GM23338 (cell line): ENCODE measurements around the gene UFSP1. TPM values are rescaled to one million over a fixed set of nuclear protein-coding genes. Genes with fewer than 3 reads are reported as not detected.
"Not testable (repeated sequence)": the region's sequence is repeated elsewhere in the genome, so short reads cannot be mapped to it uniquely, and the experiment has no call there.

Source experiments
- ATAC-seq: fragments of 200-7000 bp; cut with Tn5 transposase; 3 replicates; pipeline ENCODE4 v1.9.1; 2020
- DNase-seq: peaks from one replicate; pipeline ENCODE4 v3.0.0-alpha.2; 2015; ENCODE audit warnings: low spot score
- H2AFZ ChIP-seq: fragments of 200-600 bp; sonication (generic); 2 replicates; pipeline ENCODE4 v1.8.0; 2016; ENCODE audit warnings: antibody characterized with exemption, mild to moderate bottlenecking, moderate library complexity
- H3F3A ChIP-seq: fragments of 200-600 bp; sonication (generic); replicated peaks from 2 replicates; pipeline ENCODE4 v1.8.0; 2017; ENCODE audit warnings: antibody characterized with exemption, mixed run types, low read depth
- H3K27ac ChIP-seq: fragments of 200-600 bp; sonication (generic); 2 replicates; pipeline ENCODE4 v1.6.1; 2016; ENCODE audit warnings: low read depth
- H3K27me3 ChIP-seq: fragments of 200-600 bp; sonication (generic); 2 replicates; pipeline ENCODE4 v1.8.0; 2016; ENCODE audit warnings: mild to moderate bottlenecking, mixed run types, moderate library complexity; ENCODE audit not compliant: insufficient read depth
- H3K36me3 ChIP-seq: fragments of 200-600 bp; sonication (generic); 2 replicates; pipeline ENCODE4 v1.8.0; 2016; ENCODE audit warnings: mild to moderate bottlenecking; ENCODE audit not compliant: insufficient read depth
- H3K4me1 ChIP-seq: fragments of 200-600 bp; sonication (generic); 2 replicates; pipeline ENCODE4 v1.8.0; 2016; ENCODE audit warnings: mild to moderate bottlenecking, moderate library complexity; ENCODE audit not compliant: insufficient read depth
- H3K4me2 ChIP-seq: fragments of 200-600 bp; sonication (generic); 2 replicates; pipeline ENCODE4 v1.7.1; 2017; ENCODE audit warnings: mixed run types
- H3K4me3 ChIP-seq: fragments of 200-600 bp; sonication (generic); 2 replicates; pipeline ENCODE4 v1.6.1; 2016; ENCODE audit warnings: mixed run types
- H3K79me2 ChIP-seq: fragments of 200-600 bp; sonication (generic); replicated peaks from 2 replicates; pipeline ENCODE4 v1.8.0; 2017; ENCODE audit warnings: mild to moderate bottlenecking; ENCODE audit not compliant: insufficient read depth
- H3K9me2 ChIP-seq: fragments of 200-600 bp; sonication (generic); 2 replicates; pipeline ENCODE4 v1.8.0; 2017; ENCODE audit not compliant: insufficient read depth
- H4K20me1 ChIP-seq: fragments of 200-600 bp; sonication (generic); replicated peaks from 2 replicates; pipeline ENCODE4 v1.8.0; 2017; ENCODE audit warnings: mild to moderate bottlenecking; ENCODE audit not compliant: insufficient read depth
- H3K27ac Mint-ChIP-seq: 2 replicates; pipeline ENCODE4 v1.8.0; 2020; ENCODE audit warnings: inconsistent platforms, mild to moderate bottlenecking, moderate library complexity, mixed read lengths
- H3K27me3 Mint-ChIP-seq: 3 replicates; pipeline ENCODE4 v1.8.0; 2022; ENCODE audit warnings: low read depth, mild to moderate bottlenecking, moderate library complexity, mixed read lengths, inconsistent platforms; ENCODE audit not compliant: insufficient read depth, poor library complexity
- H3K36me3 Mint-ChIP-seq: 3 replicates; pipeline ENCODE4 v1.8.0; 2021; ENCODE audit warnings: low read depth, mild to moderate bottlenecking, inconsistent platforms, moderate library complexity, mixed read lengths
- H3K4me1 Mint-ChIP-seq: 3 replicates; pipeline ENCODE4 v1.8.0; 2020; ENCODE audit warnings: mild to moderate bottlenecking, inconsistent platforms, mixed read lengths
- H3K4me3 Mint-ChIP-seq: 3 replicates; pipeline ENCODE4 v1.8.0; 2021; ENCODE audit warnings: moderate library complexity, mild to moderate bottlenecking, inconsistent platforms, mixed read lengths
- H3K9me3 Mint-ChIP-seq: 3 replicates; pipeline ENCODE4 v1.8.0; 2020; ENCODE audit warnings: moderate library complexity, mild to moderate bottlenecking, inconsistent platforms, mixed read lengths
- CREB1 ChIP-seq: fragments of 250-450 bp; sonication (Bioruptor Pico); IDR thresholded peaks from 2 replicates; pipeline ENCODE4 v1.5.0; 2020; ENCODE audit warnings: low read depth, mild to moderate bottlenecking, moderate library complexity
- ETS1 ChIP-seq: IDR thresholded peaks from 2 replicates; pipeline ENCODE4 v1.6.1; 2016; ENCODE audit warnings: antibody characterized with exemption
- EZH2 ChIP-seq: fragments of 200-600 bp; sonication (generic); IDR thresholded peaks from one replicate; pipeline ENCODE4 v1.8.0; 2017; ENCODE audit warnings: antibody characterized with exemption, mild to moderate bottlenecking, low read depth; ENCODE audit not compliant: unreplicated experiment
- EZH2phosphoT487 ChIP-seq: fragments of 200-600 bp; sonication (generic); IDR thresholded peaks from one replicate; pipeline ENCODE4 v1.8.1; 2018; ENCODE audit warnings: antibody characterized with exemption; ENCODE audit not compliant: unreplicated experiment
- NANOG ChIP-seq: IDR thresholded peaks from 2 replicates; pipeline ENCODE4 v1.6.1; 2016; ENCODE audit warnings: antibody characterized with exemption, borderline replicate concordance
- POLR2AphosphoS5 ChIP-seq: IDR thresholded peaks from 2 replicates; pipeline ENCODE4 v1.6.1; 2016; ENCODE audit warnings: antibody characterized with exemption, low read depth
- REST ChIP-seq: IDR thresholded peaks from one replicate; pipeline ENCODE4 v1.6.1; 2018; ENCODE audit warnings: antibody characterized with exemption; ENCODE audit not compliant: unreplicated experiment
- ZNF114 ChIP-seq: fragments of 250-450 bp; sonication (Bioruptor Pico); IDR thresholded peaks from 2 replicates; pipeline ENCODE4 v1.5.0; 2020; ENCODE audit warnings: mild to moderate bottlenecking, moderate library complexity
- ZNF331 ChIP-seq: fragments of 250-450 bp; sonication (Bioruptor Pico); IDR thresholded peaks from 2 replicates; pipeline ENCODE4 v1.5.0; 2020; ENCODE audit warnings: low read depth, mild to moderate bottlenecking, moderate library complexity
- ZNF462 ChIP-seq: fragments of 250-450 bp; sonication (Bioruptor Pico); IDR thresholded peaks from 2 replicates; pipeline ENCODE4 v1.5.0; 2020; ENCODE audit warnings: mild to moderate bottlenecking, moderate library complexity
- polyA plus RNA-seq: library from polyadenylated mRNA; unstranded; fragments of >200 nt; fragmentation: Nextera tagmentation; extraction: Ambion mirVana; gene quantifications from 2 replicates; pipeline ENCODE4 v1.2.1, GENCODE V29; 2016
- total RNA-seq: library from RNA; depleted of rRNA; stranded (reverse); fragments of >200 nt; shearing (Covaris generic); gene quantifications from 2 replicates; pipeline ENCODE4 v1.2.3, GENCODE V29; 2014

UFSP1 gene
- total and polyA plus RNA-seq, 2 experiments from 2014 or later: 2.0 to 11.8 TPM

- no peak for TF ChIP-seq ETS1
- TF ChIP-seq ZNF114 (CRISPR knock-in tag): no peak
- no peak for TF ChIP-seq NANOG
- TF ChIP-seq POLR2AphosphoS5: no peak
Measured at GRCh38 chr7:100914208-100914878, 24.8 kb upstream of the UFSP1 start (continued).

- Histone ChIP-seq H3K36me3 (no peaks in the 10 kb centered on the region), H3K27ac (no peak overlapping the region), H4K20me1 (no peaks in the 10 kb centered on the region), H3K4me3 (no peak overlapping the region), H3K9me2 (no peaks in the 10 kb centered on the region), H3K79me2 (no peaks in the 10 kb centered on the region), H3K4me2 (no peak overlapping the region), H3F3A (no peaks in the 10 kb centered on the region), H3K4me1 (no peaks in the 10 kb centered on the region), H2AFZ (no peak overlapping the region), H3K27me3 (no peaks in the 10 kb centered on the region)
- ATAC-seq (no peak), DNase-seq (no peak)
- Mint-ChIP-seq H3K27me3 (peaks cover 6% of the 10 kb centered on the region), H3K27ac (no peak overlapping the region), H3K9me3 (peaks cover 4% of the 10 kb centered on the region; the same call in 1 of the 3 replicates), H3K4me1 (no peaks in the 10 kb centered on the region; the same call in 2 of the 3 replicates), H3K36me3 (no peaks in the 10 kb centered on the region; the same call in 2 of the 3 replicates), H3K4me3 (no peak overlapping the region)
- TF ChIP-seq NANOG (no peak), EZH2 (no peak), ZNF462 (CRISPR knock-in tag) (no peak), CREB1 (CRISPR knock-in tag) (no peak), REST (no peak), ZNF331 (CRISPR knock-in tag) (no peak), ZNF114 (CRISPR knock-in tag) (no peak), POLR2AphosphoS5 (no peak), EZH2phosphoT487 (no peak)
Measured at GRCh38 chr7:100911484-100911883, 22.0 kb upstream of the UFSP1 start.

- not testable (repeated sequence) for H3K9me2 ChIP-seq, H3K27ac Mint-ChIP-seq, H3K4me1 ChIP-seq, H4K20me1 ChIP-seq, H2AFZ ChIP-seq, H3K79me2 ChIP-seq, H3K4me2 ChIP-seq, H3K4me1 Mint-ChIP-seq, H3K27me3 Mint-ChIP-seq, H3K4me3 ChIP-seq, H3K27ac ChIP-seq, H3K9me3 Mint-ChIP-seq, ATAC-seq, H3K4me3 Mint-ChIP-seq, DNase-seq, H3K27me3 ChIP-seq, H3K36me3 ChIP-seq, H3K36me3 Mint-ChIP-seq, H3F3A ChIP-seq
Measured at GRCh38 chr7:100910443-100910842, 20.9 kb upstream of the UFSP1 start.
